ENCODE measurements around the gene COLEC11.

COLEC11 gene

GRCh38 chr2:3677436-3677835, 82.5 kb downstream of the COLEC11 start:
- Histone ChIP-seq H3K9me3 (ENCODE audit: control insufficient read depth, insufficient read depth, low read depth, low read length) (no peaks in the 10 kb centered on the region), H3K36me3 (ENCODE audit: control insufficient read depth in 2 of 2, insufficient read depth in 1 of 2, low read length in 2 of 2) (no peaks in the 10 kb centered on the region), H3K4me1 (ENCODE audit: control insufficient read depth, insufficient read depth, low read length) (no peaks in the 10 kb centered on the region), H3K27ac (ENCODE audit: extremely low read depth, low read depth, low read length) (no peak overlapping the region), H3K4me3 (ENCODE audit: low read depth, low read length) (no peak overlapping the region)
- TF ChIP-seq ZNF48 (tag by site-specific recombination; IDR thresholded peaks at IDR 0.05), result no peak
- no peak for TF ChIP-seq SP3 (tag by site-specific recombination; IDR thresholded peaks at IDR 0.05)
- no peak for TF ChIP-seq ZNF121 (tag by site-specific recombination; IDR thresholded peaks at IDR 0.05)
- no peak for TF ChIP-seq ZNF174 (tag by site-specific recombination; IDR thresholded peaks at IDR 0.05)
- TF ChIP-seq ZNF394 (tag by site-specific recombination; IDR thresholded peaks at IDR 0.05; ENCODE audit: borderline replicate concordance), result no peak
- TF ChIP-seq, protein P1, sequence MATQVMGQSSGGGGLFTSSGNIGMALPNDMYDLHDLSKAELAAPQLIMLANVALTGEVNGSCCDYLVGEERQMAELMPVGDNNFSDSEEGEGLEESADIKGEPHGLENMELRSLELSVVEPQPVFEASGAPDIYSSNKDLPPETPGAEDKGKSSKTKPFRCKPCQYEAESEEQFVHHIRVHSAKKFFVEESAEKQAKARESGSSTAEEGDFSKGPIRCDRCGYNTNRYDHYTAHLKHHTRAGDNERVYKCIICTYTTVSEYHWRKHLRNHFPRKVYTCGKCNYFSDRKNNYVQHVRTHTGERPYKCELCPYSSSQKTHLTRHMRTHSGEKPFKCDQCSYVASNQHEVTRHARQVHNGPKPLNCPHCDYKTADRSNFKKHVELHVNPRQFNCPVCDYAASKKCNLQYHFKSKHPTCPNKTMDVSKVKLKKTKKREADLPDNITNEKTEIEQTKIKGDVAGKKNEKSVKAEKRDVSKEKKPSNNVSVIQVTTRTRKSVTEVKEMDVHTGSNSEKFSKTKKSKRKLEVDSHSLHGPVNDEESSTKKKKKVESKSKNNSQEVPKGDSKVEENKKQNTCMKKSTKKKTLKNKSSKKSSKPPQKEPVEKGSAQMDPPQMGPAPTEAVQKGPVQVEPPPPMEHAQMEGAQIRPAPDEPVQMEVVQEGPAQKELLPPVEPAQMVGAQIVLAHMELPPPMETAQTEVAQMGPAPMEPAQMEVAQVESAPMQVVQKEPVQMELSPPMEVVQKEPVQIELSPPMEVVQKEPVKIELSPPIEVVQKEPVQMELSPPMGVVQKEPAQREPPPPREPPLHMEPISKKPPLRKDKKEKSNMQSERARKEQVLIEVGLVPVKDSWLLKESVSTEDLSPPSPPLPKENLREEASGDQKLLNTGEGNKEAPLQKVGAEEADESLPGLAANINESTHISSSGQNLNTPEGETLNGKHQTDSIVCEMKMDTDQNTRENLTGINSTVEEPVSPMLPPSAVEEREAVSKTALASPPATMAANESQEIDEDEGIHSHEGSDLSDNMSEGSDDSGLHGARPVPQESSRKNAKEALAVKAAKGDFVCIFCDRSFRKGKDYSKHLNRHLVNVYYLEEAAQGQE (tag by site-specific recombination; IDR thresholded peaks at IDR 0.05), result no peak
- no peak for TF ChIP-seq ZNF776 (tag by site-specific recombination; IDR thresholded peaks at IDR 0.05; ENCODE audit: borderline replicate concordance)
- no peak for TF ChIP-seq ZNF600 (tag by site-specific recombination; IDR thresholded peaks at IDR 0.05)
- TF ChIP-seq PRDM1 (tag by site-specific recombination; IDR thresholded peaks at IDR 0.05), result no peak
- TF ChIP-seq KLF10 (tag by site-specific recombination; IDR thresholded peaks at IDR 0.05), result no peak
- TF ChIP-seq ZNF19 (tag by site-specific recombination; IDR thresholded peaks at IDR 0.05; ENCODE audit: low read depth), result no peak
- no peak for TF ChIP-seq ZNF140 (tag by site-specific recombination; IDR thresholded peaks at IDR 0.05)
- no peak for TF ChIP-seq OSR2 (tag by site-specific recombination; IDR thresholded peaks at IDR 0.05)
- TF ChIP-seq FEZF1 (tag by site-specific recombination; IDR thresholded peaks at IDR 0.05), result no peak
- no peak for TF ChIP-seq KLF7 (tag by site-specific recombination; IDR thresholded peaks at IDR 0.05; ENCODE audit: borderline replicate concordance)
- ChIA-PET POLR2A (no interaction called here), CTCF (no interaction called here)

DNA sequence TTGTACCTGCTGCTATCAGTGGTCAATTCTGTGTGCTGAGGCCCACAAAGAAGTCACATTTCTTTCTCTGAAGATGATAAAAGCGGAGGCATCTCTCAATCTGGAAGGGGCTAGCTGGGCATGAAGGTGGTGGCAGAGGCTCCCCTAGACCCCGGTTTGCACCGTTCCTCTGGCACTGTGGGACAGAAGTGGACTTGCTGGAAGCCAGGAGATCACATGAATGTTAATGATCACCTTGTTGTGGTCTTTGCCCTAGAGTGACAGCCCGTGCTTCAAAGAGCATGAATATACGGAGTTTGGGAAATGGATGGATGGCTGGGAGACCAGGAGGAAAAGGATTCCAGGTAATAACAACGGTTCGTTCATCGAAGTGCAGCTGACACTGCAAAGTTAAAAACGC, 83.3 kb downstream of the COLEC11 start:
- TF ChIP-seq KLF16 (tag by site-specific recombination; IDR thresholded peaks at IDR 0.05) (no peak), ZNF248 (tag by site-specific recombination; IDR thresholded peaks at IDR 0.05) (no peak)
- POLR2A ChIA-PET, result no interaction called here
- Histone ChIP-seq H3K4me3 (ENCODE audit: low read depth, low read length) (no peak overlapping the region), H3K27ac (ENCODE audit: extremely low read depth, low read depth, low read length) (no peak overlapping the region), H3K4me1 (ENCODE audit: control insufficient read depth, insufficient read depth, low read length) (no peaks in the 10 kb centered on the region), H3K9me3 (ENCODE audit: control insufficient read depth, insufficient read depth, low read depth, low read length) (no peaks in the 10 kb centered on the region), H3K36me3 (ENCODE audit: control insufficient read depth in 2 of 2, insufficient read depth in 1 of 2, low read length in 2 of 2) (no peaks in the 10 kb centered on the region)
- CTCF ChIA-PET, result no interaction called here

GRCh38 chr2:3679180-3679579, 84.3 kb downstream of the COLEC11 start:
- H3K27ac ChIP-seq (ENCODE audit: extremely low read depth, low read depth, low read length), result no peak overlapping the region
- no peak for TF ChIP-seq ZNF776 (tag by site-specific recombination; IDR thresholded peaks at IDR 0.05; ENCODE audit: borderline replicate concordance)
- H3K4me1 ChIP-seq (ENCODE audit: control insufficient read depth, insufficient read depth, low read length), result no peaks in the 10 kb centered on the region
- no peaks in the 10 kb centered on the region for H3K9me3 ChIP-seq (ENCODE audit: control insufficient read depth, insufficient read depth, low read depth, low read length)
- ChIA-PET POLR2A (no interaction called here), CTCF (interaction anchor here (0.6 kb wide), 1 partner anchor 9 kb away, joined by 4 read pairs; no protein-coding TSS in a partner anchor)
- H3K4me3 ChIP-seq (ENCODE audit: low read depth, low read length), result no peak overlapping the region
- no peaks in the 10 kb centered on the region for H3K36me3 ChIP-seq (ENCODE audit: control insufficient read depth in 2 of 2, insufficient read depth in 1 of 2, low read length in 2 of 2)

Measured in HEK293 (cell line).